Activated naive CD8-positive, alpha-beta T cell treated with anti-CD3 and anti-CD28 coated beads for 36 hours (primary cell): ENCODE results near the gene TMEM138. TPM values are rescaled to one million over a fixed set of nuclear protein-coding genes. Genes with fewer than 3 reads are reported as not detected.

ENCODE experiments used
- DNase-seq: peaks from one replicate; pipeline ENCODE4 v3.0.0; 2021
- H3K27ac Mint-ChIP-seq: one replicate; pipeline ENCODE4 v1.8.0; 2022; ENCODE audit warnings: mild to moderate bottlenecking, moderate library complexity, mixed read lengths
- H3K27me3 Mint-ChIP-seq: one replicate; pipeline ENCODE4 v1.8.0; 2022; ENCODE audit warnings: mild to moderate bottlenecking, mixed read lengths
- H3K36me3 Mint-ChIP-seq: one replicate; pipeline ENCODE4 v1.8.0; 2021; ENCODE audit warnings: mild to moderate bottlenecking, mixed read lengths
- H3K4me1 Mint-ChIP-seq: one replicate; pipeline ENCODE4 v1.8.0; 2021; ENCODE audit warnings: mixed read lengths
- H3K4me3 Mint-ChIP-seq: one replicate; pipeline ENCODE4 v1.8.0; 2022; ENCODE audit warnings: mild to moderate bottlenecking, moderate library complexity, mixed read lengths
- H3K9me3 Mint-ChIP-seq: one replicate; pipeline ENCODE4 v1.8.0; 2022; ENCODE audit warnings: mixed read lengths
- total RNA-seq, 2 experiments: library from RNA; stranded (reverse); gene quantifications; one replicate each; pipeline ENCODE4 v1.2.3, GENCODE V29; 2021

The TMEM138 gene
- total RNA-seq, 2 experiments from 2014 or later, result 57.6 to 64.1 TPM

GRCh38 chr11:61403658-61404057 is 41.5 kb downstream of the TMEM138 start:
- Mint-ChIP-seq H3K4me3 (no peak overlapping the region), H3K4me1 (peaks cover 1% of the 10 kb centered on the region), H3K27ac (peak overlapping the region; percentile 45), H3K27me3 (no peaks in the 10 kb centered on the region), H3K36me3 (peaks cover 24% of the 10 kb centered on the region), H3K9me3 (no peaks in the 10 kb centered on the region)
- DNase-seq, result no peak

- H3K9me3 Mint-ChIP-seq, result no peaks in the 10 kb centered on the region
Measured at GRCh38 chr11:61404103-61404502, 41.9 kb downstream of the TMEM138 start.

GRCh38 chr11:61404641-61405040 is 42.5 kb downstream of the TMEM138 start:
- Mint-ChIP-seq H3K36me3 (peaks cover 24% of the 10 kb centered on the region), H3K27ac (peak overlapping the region; percentile 62), H3K9me3 (no peaks in the 10 kb centered on the region)

More at GRCh38 chr11:61404103-61404502, 41.9 kb downstream of the TMEM138 start:
- no peak for DNase-seq
- Mint-ChIP-seq H3K27me3 (no peaks in the 10 kb centered on the region), H3K4me3 (no peak overlapping the region), H3K4me1 (peaks cover 1% of the 10 kb centered on the region), H3K27ac (peak overlapping the region; percentile 45), H3K36me3 (peaks cover 24% of the 10 kb centered on the region)

DNA sequence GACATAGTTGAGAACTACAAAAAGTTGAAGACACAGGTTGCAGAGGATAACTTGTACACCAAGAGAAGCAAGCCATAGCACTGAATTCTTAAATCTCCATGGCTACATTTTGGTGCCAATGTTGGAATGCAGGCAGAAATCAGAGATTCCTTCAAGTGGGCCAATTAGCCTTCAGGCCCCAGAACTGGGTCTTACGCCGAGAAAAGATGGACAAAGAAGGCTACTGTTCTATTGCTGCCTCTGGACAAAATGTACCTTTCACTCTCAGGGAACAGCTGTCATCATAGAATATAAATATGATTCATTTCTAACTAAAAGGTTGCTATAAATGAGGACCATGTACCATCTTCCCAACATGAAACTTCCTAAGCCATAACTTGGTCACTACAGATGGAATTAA is 43.9 kb downstream of the TMEM138 start:
- H3K36me3 Mint-ChIP-seq, result peaks cover 32% of the 10 kb centered on the region
- no peak overlapping the region for H3K4me3 Mint-ChIP-seq
- no peaks in the 10 kb centered on the region for H3K27me3 Mint-ChIP-seq
- H3K4me1 Mint-ChIP-seq, result peaks cover 1% of the 10 kb centered on the region
- H3K9me3 Mint-ChIP-seq, result no peaks in the 10 kb centered on the region
- no peak overlapping the region for H3K27ac Mint-ChIP-seq
- no peak for DNase-seq

More at GRCh38 chr11:61404641-61405040, 42.5 kb downstream of the TMEM138 start:
- Mint-ChIP-seq H3K27me3 (no peaks in the 10 kb centered on the region), H3K4me1 (peaks cover 1% of the 10 kb centered on the region), H3K4me3 (no peak overlapping the region)
- no peak for DNase-seq

DNA sequence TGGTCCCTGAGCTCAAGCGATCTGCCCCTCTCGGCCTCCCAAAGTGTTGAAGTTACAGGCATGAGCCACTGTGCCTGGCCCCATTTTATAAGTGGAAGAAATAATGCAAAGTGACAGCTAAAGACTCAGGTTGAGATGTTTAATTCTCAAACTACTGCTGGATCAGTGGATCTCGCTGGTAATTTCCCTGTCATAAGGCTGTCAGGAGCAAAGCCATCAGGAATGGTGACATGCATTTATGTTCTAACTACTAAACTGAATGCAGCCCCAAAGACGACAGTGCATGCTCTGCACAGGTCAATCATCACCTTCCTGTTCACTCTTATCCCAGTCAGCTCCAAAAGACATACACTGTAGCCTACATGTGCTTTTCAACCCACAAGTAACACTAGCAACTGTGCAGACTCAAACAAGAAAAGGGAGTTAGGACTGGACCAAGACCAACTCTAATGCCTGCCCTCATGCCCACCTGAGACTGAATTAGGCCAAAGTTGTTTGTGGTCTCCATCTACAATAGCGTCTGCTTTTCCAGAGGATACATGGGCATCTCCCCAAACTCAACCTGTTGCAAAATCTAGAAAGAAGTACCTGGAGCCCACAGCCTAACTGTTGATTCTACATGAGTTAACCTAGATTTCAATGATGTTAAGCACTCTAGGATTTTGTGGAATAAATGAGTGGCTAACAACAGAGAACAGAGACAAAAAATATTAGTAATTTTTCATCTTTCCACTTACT is 45.0 kb downstream of the TMEM138 start:
- Mint-ChIP-seq H3K9me3 (no peaks in the 10 kb centered on the region), H3K27me3 (no peaks in the 10 kb centered on the region), H3K36me3 (peaks cover 37% of the 10 kb centered on the region), H3K27ac (peak overlapping the region; percentile 35), H3K4me3 (no peak overlapping the region), H3K4me1 (peaks cover 1% of the 10 kb centered on the region)
- no peak for DNase-seq

DNA sequence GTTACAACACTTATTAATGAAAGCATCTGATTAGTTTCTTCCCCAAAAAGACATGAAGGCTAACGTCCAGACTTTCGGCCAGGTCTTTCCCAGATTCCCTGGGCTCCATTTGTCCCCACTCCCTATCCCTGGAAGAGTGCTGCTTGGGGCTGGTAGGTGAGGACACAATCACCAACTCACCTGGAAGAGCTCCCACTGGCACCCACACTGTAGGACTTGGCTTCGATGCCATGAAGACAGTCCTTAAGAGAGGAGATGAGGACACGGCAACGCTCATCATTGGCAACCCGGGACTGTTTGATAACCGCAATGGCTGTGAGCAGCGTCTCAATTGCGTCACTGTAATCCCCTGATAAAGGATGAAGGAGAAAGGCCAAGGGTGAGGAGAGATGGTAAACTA is 49.4 kb downstream of the TMEM138 start:
- no peaks in the 10 kb centered on the region for H3K9me3 Mint-ChIP-seq

DNA sequence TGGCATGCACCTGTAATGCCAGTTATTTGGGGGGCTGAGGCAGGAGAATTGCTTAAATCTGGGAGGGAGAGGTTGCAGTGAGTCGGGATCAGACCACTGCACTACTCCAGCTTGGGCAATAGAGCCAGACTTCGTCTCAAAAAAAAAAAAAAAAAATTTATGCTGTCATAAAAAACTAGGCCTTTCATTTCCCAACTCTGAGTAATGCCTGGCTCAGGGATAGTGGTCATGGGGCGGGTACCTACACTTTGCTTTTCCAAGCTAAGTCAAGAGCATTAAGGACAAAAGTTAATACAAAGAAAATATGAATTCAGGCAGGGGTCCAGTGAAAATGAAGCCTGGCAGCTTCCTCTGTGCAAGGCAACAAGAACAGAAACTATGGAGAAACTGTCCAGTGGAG is 51.3 kb downstream of the TMEM138 start:
- H3K9me3 Mint-ChIP-seq, result no peaks in the 10 kb centered on the region
- DNase-seq, result no peak
- no peak overlapping the region for H3K4me3 Mint-ChIP-seq
- H3K36me3 Mint-ChIP-seq, result peaks cover 44% of the 10 kb centered on the region
- peaks cover 18% of the 10 kb centered on the region for H3K4me1 Mint-ChIP-seq
- no peaks in the 10 kb centered on the region for H3K27me3 Mint-ChIP-seq
- H3K27ac Mint-ChIP-seq, result peak overlapping the region; percentile 9

More for the DNA sequence above, 49.4 kb downstream of the TMEM138 start:
- Mint-ChIP-seq H3K4me3 (no peak overlapping the region), H3K27me3 (no peaks in the 10 kb centered on the region), H3K36me3 (peaks cover 44% of the 10 kb centered on the region), H3K27ac (no peak overlapping the region), H3K4me1 (peaks cover 12% of the 10 kb centered on the region)
- no peak for DNase-seq

DNA sequence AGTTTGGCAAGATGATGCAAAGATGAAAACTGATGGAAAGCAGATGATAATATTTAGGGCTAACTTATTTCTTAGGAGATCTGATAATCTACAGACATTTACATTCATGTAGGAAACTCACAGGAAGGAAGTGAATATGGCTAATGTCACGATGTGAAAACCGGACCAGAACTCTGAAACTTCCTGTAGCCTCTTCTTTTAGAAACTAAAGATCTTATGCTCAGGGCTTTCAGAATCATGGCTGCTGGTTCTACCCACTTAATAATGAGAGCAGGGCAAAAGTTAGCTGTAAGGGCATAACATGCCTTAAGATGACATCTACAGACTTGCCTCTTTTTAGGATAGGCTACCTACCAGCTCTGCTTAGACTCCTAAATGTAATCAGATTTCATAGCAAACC is 52.4 kb downstream of the TMEM138 start:
- peak overlapping the region; percentile 60 for H3K27ac Mint-ChIP-seq
- peaks cover 45% of the 10 kb centered on the region for H3K36me3 Mint-ChIP-seq
- H3K9me3 Mint-ChIP-seq, result no peaks in the 10 kb centered on the region
- peaks cover 25% of the 10 kb centered on the region for H3K4me1 Mint-ChIP-seq
- no peak overlapping the region for H3K4me3 Mint-ChIP-seq
- DNase-seq, result no peak
- no peaks in the 10 kb centered on the region for H3K27me3 Mint-ChIP-seq

GRCh38 chr11:61415381-61415780 is 53.2 kb downstream of the TMEM138 start:
- DNase-seq, result no peak
- Mint-ChIP-seq H3K4me1 (peaks cover 29% of the 10 kb centered on the region), H3K36me3 (peaks cover 47% of the 10 kb centered on the region), H3K4me3 (no peak overlapping the region), H3K9me3 (no peaks in the 10 kb centered on the region), H3K27ac (peak overlapping the region; percentile 27), H3K27me3 (no peaks in the 10 kb centered on the region)

DNA sequence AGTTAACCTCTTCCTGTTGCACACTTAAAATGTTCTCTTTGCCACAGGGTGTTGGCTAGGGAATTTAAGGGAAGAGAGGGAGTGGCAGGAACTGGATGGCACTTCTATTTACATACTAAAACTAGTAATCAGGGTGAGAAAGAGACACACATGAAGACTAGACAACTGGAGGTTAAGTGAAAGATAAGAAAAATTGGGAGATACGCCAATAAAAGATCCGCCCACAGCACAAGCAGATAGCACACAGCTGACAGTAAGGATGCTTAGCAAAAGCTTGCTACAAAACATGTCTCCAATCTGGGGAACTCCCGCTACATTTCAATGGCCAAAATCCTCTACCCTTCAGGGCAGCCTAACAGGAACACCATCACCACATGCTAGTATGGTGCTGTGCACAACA is 54.8 kb downstream of the TMEM138 start:
- Mint-ChIP-seq H3K9me3 (no peaks in the 10 kb centered on the region), H3K36me3 (peaks cover 44% of the 10 kb centered on the region), H3K27me3 (no peaks in the 10 kb centered on the region), H3K4me1 (peaks cover 37% of the 10 kb centered on the region), H3K4me3 (no peak overlapping the region), H3K27ac (peak overlapping the region; percentile 13)
- no peak for DNase-seq

DNA sequence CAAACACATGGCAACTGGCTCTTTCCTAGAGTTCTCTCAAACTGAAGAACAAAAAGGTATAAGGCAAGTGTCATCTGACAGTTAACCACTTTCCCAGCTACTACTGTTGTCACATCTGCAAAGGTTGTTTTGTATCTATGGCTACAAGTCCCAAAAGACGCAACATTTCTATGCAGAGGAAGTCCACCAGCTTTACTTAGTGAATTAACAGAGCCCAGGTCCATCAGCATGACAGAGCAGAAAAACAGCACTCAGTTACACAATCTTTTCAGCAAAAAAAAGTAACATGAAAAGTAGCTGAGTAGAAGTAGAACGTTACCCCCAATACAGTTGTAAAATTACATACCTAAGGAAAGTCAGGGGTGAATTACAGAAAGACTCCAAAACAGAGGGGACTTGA is 55.5 kb downstream of the TMEM138 start:
- Mint-ChIP-seq H3K4me1 (peaks cover 41% of the 10 kb centered on the region), H3K9me3 (no peaks in the 10 kb centered on the region)

DNA sequence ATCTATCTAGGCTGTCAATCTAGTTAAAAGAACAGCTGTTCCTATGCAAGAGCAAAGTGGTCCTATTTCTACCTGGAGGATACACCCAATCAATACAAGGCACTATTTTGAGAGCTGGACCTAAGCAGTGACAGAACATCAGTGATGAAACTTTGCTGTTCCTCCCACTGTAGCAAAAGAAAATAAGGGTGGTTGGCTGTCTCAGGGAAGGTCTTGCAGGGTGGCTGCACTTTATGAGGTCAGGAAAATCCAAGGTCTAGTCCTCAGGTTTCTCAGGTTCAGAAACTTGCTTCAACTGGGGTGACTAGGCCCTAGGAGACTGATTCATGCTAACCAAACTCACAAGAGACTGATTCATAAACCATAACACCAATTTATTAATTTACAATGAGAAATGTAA is 56.0 kb downstream of the TMEM138 start:
- Mint-ChIP-seq H3K36me3 (peaks cover 48% of the 10 kb centered on the region), H3K4me3 (no peak overlapping the region), H3K27me3 (no peaks in the 10 kb centered on the region), H3K27ac (no peak overlapping the region), H3K9me3 (no peaks in the 10 kb centered on the region), H3K4me1 (peaks cover 42% of the 10 kb centered on the region)
- no peak for DNase-seq

More for the DNA sequence above, 55.5 kb downstream of the TMEM138 start:
- Mint-ChIP-seq H3K27ac (peak overlapping the region; percentile 16), H3K4me3 (no peak overlapping the region), H3K36me3 (peaks cover 46% of the 10 kb centered on the region), H3K27me3 (no peaks in the 10 kb centered on the region)
- DNase-seq, result no peak

Other genes with a start within 250 kb of the TMEM138 start
- gene VPS37C, start 200.9 kb upstream of the TMEM138 start, total RNA-seq, result 1 to 10 TPM; 8.1 to 8.8 TPM
- not detected for gene PGA3, start 158.9 kb upstream of the TMEM138 start, total RNA-seq
- gene PGA4, start 140.0 kb upstream of the TMEM138 start, total RNA-seq, result not detected
- gene PGA5, start 121.2 kb upstream of the TMEM138 start, total RNA-seq, result not detected
- gene VWCE, start 67.1 kb upstream of the TMEM138 start, total RNA-seq, result 10 to 100 TPM; 18.3 to 19.8 TPM
- 100 to 1,000 TPM; 308 to 315 TPM for gene DDB1, start 29.3 kb upstream of the TMEM138 start, total RNA-seq
- 10 to 100 TPM; 70.0 to 70.3 TPM for gene TKFC, start 29.1 kb upstream of the TMEM138 start, total RNA-seq
- 10 to 100 TPM; 41.1 to 41.6 TPM for gene CYB561A3, start 492 bp upstream of the TMEM138 start, total RNA-seq
- gene TMEM216, start 30.2 kb downstream of the TMEM138 start, total RNA-seq, result 10 to 100 TPM; 12.6 to 14.0 TPM
- 100 to 1,000 TPM; 123 to 139 TPM for gene CPSF7, start 67.6 kb downstream of the TMEM138 start, total RNA-seq
- 10 to 100 TPM; 41.7 to 44.4 TPM for gene SDHAF2, start 67.8 kb downstream of the TMEM138 start, total RNA-seq
- not detected for gene LRRC10B, start 146.4 kb downstream of the TMEM138 start, total RNA-seq
- not detected for gene SYT7, start 218.7 kb downstream of the TMEM138 start, total RNA-seq